DND-41 (cell line): ENCODE measurements around the gene KEAP1.

Source experiments
- ATAC-seq: fragments of 200-7000 bp; cut with Tn5 transposase; 3 replicates; pipeline ENCODE4 v1.9.1; 2021; ENCODE audit warnings: low read depth; ENCODE audit not compliant: insufficient read depth
- DNase-seq: peaks from one replicate; pipeline ENCODE4 v3.0.0-alpha.2; 2020
- H2AFZ ChIP-seq: 2 replicates; pipeline ENCODE4 v1.6.0; 2012; ENCODE audit warnings: low read depth, low read length
- H3K27ac ChIP-seq: 2 replicates; pipeline ENCODE4 v1.5.1; 2012; ENCODE audit warnings: low read length, inconsistent platforms
- H3K27me3 ChIP-seq: fragments of 200-600 bp; sonication (generic); 2 replicates; pipeline ENCODE4 v1.6.0; 2012; ENCODE audit warnings: low read length, mild to moderate bottlenecking, inconsistent platforms; ENCODE audit not compliant: insufficient read depth, poor library complexity
- H3K36me3 ChIP-seq: 2 replicates; pipeline ENCODE4 v1.5.1; 2012; ENCODE audit warnings: low read length, inconsistent platforms; ENCODE audit not compliant: insufficient read depth
- H3K4me1 ChIP-seq: 2 replicates; pipeline ENCODE4 v1.5.1; 2012; ENCODE audit warnings: mild to moderate bottlenecking, low read length; ENCODE audit not compliant: insufficient read depth
- H3K4me2 ChIP-seq: 2 replicates; pipeline ENCODE4 v1.6.0; 2012; ENCODE audit warnings: mild to moderate bottlenecking, moderate library complexity, low read length, inconsistent platforms; ENCODE audit not compliant: insufficient read depth
- H3K4me3 ChIP-seq, 2 experiments: fragments of 200-600 bp in 1 of 2; shearing (Covaris generic) in 1 of 2; 2 replicates each; pipeline ENCODE4 v1.5.1; 2012 to 2016; ENCODE audit warnings: inconsistent platforms in 2 of 2, low read length in 2 of 2, mild to moderate bottlenecking in 2 of 2, low read depth in 1 of 2, moderate library complexity in 1 of 2
- H3K79me2 ChIP-seq: 2 replicates; pipeline ENCODE4 v1.6.0; 2012; ENCODE audit warnings: low read length, inconsistent platforms; ENCODE audit not compliant: insufficient read depth
- H3K9ac ChIP-seq: 2 replicates; pipeline ENCODE4 v1.6.0; 2012; ENCODE audit warnings: low read depth, mild to moderate bottlenecking, inconsistent platforms, low read length, moderate library complexity
- H3K9me3 ChIP-seq: 2 replicates; pipeline ENCODE4 v1.5.1; 2012; ENCODE audit warnings: low read length, moderate library complexity, mild to moderate bottlenecking, inconsistent platforms; ENCODE audit not compliant: insufficient read depth, severe bottlenecking
- H4K20me1 ChIP-seq: 2 replicates; pipeline ENCODE4 v1.6.0; 2012; ENCODE audit warnings: low read length; ENCODE audit not compliant: insufficient read depth
- CTCF ChIP-seq: IDR thresholded peaks from 2 replicates; pipeline ENCODE4 v1.5.1; 2012; ENCODE audit warnings: borderline replicate concordance, low read length, moderate library complexity, mild to moderate bottlenecking; ENCODE audit not compliant: poor library complexity, severe bottlenecking; ENCODE audit errors: extremely low read depth
- EZH2 ChIP-seq: IDR thresholded peaks from 3 replicates; pipeline ENCODE4 v1.6.1; 2012; ENCODE audit warnings: borderline replicate concordance, low read depth, mild to moderate bottlenecking, moderate library complexity, low read length, inconsistent platforms; ENCODE audit not compliant: severe bottlenecking

Gene KEAP1

GRCh38 chr19:10478476-10478875, 24.7 kb downstream of the KEAP1 start:
- Histone ChIP-seq H3K4me3 (no peak overlapping the region), H3K27ac (no peak overlapping the region), H3K4me2 (no peak overlapping the region), H3K9me3 (no peaks in the 10 kb centered on the region), H3K27me3 (no peaks in the 10 kb centered on the region), H3K36me3 (no peaks in the 10 kb centered on the region), H3K4me1 (no peaks in the 10 kb centered on the region), H4K20me1 (no peaks in the 10 kb centered on the region), H3K79me2 (no peaks in the 10 kb centered on the region), H2AFZ (no peak overlapping the region), H3K9ac (no peak overlapping the region)
- TF ChIP-seq CTCF (no peak), EZH2 (no peak)
- no peak for ATAC-seq
- no peak for DNase-seq

- TF ChIP-seq CTCF (no peak), EZH2 (no peak)
- Histone ChIP-seq H3K79me2 (no peaks in the 10 kb centered on the region), H3K9me3 (no peaks in the 10 kb centered on the region), H4K20me1 (no peaks in the 10 kb centered on the region), H3K4me2 (no peak overlapping the region), H3K4me3 (no peak overlapping the region), H3K4me1 (no peaks in the 10 kb centered on the region), H3K36me3 (no peaks in the 10 kb centered on the region), H2AFZ (no peak overlapping the region), H3K27ac (no peak overlapping the region), H3K9ac (no peak overlapping the region), H3K27me3 (no peaks in the 10 kb centered on the region)
- no peak for DNase-seq
- ATAC-seq = peak; percentile 49; the same call in 1 of the 3 replicates
Measured at GRCh38 chr19:10474962-10475451, 28.1 kb downstream of the KEAP1 start.

GRCh38 chr19:10473192-10473591, 30.0 kb downstream of the KEAP1 start:
- DNase-seq = no peak
- no peak for TF ChIP-seq EZH2
- TF ChIP-seq CTCF = no peak
- Histone ChIP-seq H3K4me3 (no peak overlapping the region), H2AFZ (no peak overlapping the region), H3K9ac (no peak overlapping the region), H4K20me1 (no peaks in the 10 kb centered on the region), H3K4me2 (no peak overlapping the region), H3K9me3 (no peaks in the 10 kb centered on the region), H3K36me3 (no peaks in the 10 kb centered on the region), H3K27ac (no peak overlapping the region), H3K79me2 (no peaks in the 10 kb centered on the region), H3K27me3 (no peaks in the 10 kb centered on the region), H3K4me1 (no peaks in the 10 kb centered on the region)
- no peak for ATAC-seq

GRCh38 chr19:10471909-10472308, 31.2 kb downstream of the KEAP1 start:
- Histone ChIP-seq H4K20me1 (no peaks in the 10 kb centered on the region), H3K4me2 (no peak overlapping the region), H3K36me3 (no peaks in the 10 kb centered on the region), H3K27ac (no peak overlapping the region), H3K4me1 (no peaks in the 10 kb centered on the region), H2AFZ (no peak overlapping the region), H3K4me3 (no peak overlapping the region), H3K79me2 (no peaks in the 10 kb centered on the region), H3K9ac (no peak overlapping the region), H3K27me3 (no peaks in the 10 kb centered on the region), H3K9me3 (no peaks in the 10 kb centered on the region)
- ATAC-seq (peak; percentile 84), DNase-seq (peak; percentile 23)
- TF ChIP-seq EZH2 = no peak
- peak; percentile 67 for TF ChIP-seq CTCF
